ENCODE results near the gene CD28.
"Not testable (repeated sequence)": the region's sequence is repeated elsewhere in the genome, so short reads cannot be mapped to it uniquely, and the experiment has no call there.

CD28 gene

DNA sequence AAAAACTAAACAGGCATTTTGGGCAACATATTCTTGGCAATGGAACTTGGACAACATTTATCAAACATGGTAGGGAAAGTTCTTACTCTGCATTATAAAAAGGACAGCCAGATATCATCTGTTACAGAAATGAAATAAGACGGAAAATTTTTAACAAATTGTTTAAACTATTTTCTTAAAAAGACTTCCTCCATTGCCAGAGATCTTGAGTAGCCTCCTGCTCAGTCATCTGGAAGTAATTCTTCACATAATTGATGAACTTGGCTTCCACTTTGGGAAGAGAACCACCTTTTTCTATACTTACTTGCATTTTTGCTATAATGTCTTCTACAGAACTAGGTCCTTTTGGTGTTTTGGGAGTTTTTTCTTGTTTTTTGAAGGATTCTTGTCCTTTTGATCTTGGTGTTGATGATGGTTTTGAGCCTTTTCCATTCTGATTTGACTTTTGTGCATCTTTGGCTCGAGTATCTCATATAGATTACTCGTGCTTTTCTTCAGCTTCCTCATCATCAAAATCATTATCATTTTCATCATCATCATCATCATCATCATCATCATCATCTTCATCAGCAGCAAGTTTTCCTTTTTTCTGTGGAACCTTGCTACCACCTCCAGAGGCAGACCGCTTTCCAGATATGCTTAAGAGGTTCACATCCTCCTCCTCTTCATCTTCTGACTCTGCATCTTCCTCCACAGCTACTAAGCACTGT, 66.2 kb downstream of the CD28 start:
- FAIRE-seq = no peak
- DNase-seq (ENCODE audit: insufficient read length, low spot score) = no peak

DNA sequence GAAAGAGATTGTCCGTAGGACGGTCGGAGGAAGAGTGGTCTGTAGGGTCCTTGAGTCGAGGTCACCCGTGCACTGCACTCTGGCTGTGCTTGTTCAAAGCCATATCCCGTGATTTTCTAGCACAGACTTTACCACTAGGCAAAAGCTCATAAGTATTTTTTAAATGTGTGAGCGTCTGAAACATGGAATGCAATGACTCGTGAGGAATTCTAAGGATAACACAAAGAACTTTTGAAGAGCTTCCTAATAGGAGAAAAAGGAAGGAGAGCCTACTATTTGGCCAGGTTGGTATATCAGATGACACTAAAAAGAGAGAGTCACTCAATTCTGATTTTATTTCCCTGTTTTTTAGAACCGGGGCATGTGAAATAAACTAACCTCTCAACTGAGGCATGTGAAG, 68.3 kb downstream of the CD28 start:
- no peak for DNase-seq (ENCODE audit: insufficient read length, low spot score)
- TF ChIP-seq, protein P1, sequence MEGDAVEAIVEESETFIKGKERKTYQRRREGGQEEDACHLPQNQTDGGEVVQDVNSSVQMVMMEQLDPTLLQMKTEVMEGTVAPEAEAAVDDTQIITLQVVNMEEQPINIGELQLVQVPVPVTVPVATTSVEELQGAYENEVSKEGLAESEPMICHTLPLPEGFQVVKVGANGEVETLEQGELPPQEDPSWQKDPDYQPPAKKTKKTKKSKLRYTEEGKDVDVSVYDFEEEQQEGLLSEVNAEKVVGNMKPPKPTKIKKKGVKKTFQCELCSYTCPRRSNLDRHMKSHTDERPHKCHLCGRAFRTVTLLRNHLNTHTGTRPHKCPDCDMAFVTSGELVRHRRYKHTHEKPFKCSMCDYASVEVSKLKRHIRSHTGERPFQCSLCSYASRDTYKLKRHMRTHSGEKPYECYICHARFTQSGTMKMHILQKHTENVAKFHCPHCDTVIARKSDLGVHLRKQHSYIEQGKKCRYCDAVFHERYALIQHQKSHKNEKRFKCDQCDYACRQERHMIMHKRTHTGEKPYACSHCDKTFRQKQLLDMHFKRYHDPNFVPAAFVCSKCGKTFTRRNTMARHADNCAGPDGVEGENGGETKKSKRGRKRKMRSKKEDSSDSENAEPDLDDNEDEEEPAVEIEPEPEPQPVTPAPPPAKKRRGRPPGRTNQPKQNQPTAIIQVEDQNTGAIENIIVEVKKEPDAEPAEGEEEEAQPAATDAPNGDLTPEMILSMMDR (IDR thresholded peaks at IDR 0.05; ENCODE audit: insufficient read depth, missing control alignments) = no peak
- FAIRE-seq = no peak

More for the DNA sequence above, 66.2 kb downstream of the CD28 start:
- TF ChIP-seq, protein P1 (IDR thresholded peaks at IDR 0.05; ENCODE audit: insufficient read depth, missing control alignments) = no peak

DNA sequence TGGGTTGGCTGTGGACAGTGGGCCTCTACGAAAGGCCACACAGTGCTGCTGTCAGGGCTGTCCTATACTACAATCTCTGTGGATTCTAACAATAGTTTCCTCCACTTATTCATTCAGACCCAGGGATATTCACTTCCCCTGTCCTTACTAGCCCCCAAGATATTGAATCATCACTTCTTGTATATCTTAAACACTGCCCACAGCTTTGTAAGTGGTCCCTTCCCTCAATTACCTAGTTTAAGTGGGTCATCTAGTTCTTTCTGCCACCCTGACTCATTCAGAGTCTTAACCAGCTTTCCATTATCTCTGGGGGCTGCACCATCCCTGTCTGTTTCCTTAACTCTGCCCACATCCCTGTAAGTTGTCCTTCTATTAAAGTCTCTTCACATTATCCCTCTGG, 69.2 kb downstream of the CD28 start:
- no peak for DNase-seq (ENCODE audit: insufficient read length, low spot score)
- FAIRE-seq = no peak
- TF ChIP-seq, protein P1 (IDR thresholded peaks at IDR 0.05; ENCODE audit: insufficient read depth, missing control alignments) = no peak

DNA sequence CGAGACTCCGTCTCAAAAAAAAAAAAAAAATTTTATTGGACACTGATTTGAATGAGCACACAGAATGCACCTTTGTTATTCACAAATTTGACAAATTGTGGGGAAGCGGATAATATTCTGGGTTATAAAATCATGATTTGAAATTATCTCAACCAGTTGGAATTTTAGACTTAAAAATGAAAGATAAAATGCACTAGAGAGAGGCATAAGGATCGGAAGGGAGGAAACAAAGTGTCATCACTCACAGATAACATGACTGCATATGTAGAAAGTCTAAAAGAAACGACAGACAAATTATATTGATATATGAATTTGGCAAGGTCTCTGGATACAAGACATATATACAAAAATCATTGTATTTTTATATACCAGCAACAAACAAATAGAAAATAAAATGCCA, 70.6 kb downstream of the CD28 start:
- DNase-seq (ENCODE audit: insufficient read length, low spot score) = no peak
- no peak for FAIRE-seq
- TF ChIP-seq, protein P1 (IDR thresholded peaks at IDR 0.05; ENCODE audit: insufficient read depth, missing control alignments) = no peak

DNA sequence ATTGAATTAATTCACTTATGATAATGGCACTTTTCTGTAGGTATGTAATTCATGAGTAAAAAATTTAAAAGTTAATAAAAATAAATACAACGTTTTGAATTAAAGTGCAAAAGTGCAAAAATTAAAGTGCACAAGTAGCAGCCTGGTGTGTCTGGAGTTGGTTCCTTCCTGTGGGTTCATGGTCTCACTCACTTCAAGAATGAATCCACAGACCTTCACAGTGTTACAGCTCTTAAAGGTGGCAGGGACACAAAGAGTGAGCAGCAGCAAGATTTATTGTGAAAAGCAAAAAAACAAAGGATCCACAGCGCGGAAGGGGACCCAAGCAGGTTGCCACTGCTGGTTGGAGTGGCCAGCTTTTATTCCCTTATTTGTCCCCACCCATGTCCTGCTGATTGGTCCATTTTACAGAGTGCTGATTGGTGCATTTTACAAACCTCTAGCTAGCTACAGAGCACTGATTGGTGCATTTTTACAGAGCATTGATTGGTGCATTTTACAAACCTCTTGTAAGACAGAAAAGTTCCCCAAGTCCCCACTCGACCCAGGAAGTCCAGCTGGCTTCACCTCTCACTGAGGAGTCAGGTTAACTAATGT, 73.1 kb downstream of the CD28 start:
- not testable (repeated sequence) for FAIRE-seq; DNase-seq (ENCODE audit: insufficient read length, low spot score)

DNA sequence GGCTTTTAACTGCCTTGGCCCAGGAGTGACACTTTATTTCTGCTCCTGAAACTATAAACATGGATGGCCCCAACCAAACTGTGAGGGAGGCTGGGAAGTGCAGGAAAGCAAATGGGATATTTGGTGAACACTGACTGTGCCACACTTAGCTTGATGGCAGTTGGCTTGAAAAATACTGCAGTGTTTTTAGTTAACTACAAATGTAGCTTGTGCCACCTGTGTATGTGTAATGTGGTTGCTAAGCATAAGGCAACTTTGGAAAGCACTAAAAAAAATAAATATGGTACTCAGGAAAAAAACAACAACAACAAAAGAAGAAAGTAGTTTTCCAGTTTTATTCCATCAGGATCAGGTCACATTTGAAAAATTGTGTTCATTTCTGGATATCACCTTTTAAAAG, 73.8 kb downstream of the CD28 start:
- FAIRE-seq (no peak), DNase-seq (ENCODE audit: insufficient read length, low spot score) (no peak)
- TF ChIP-seq, protein P1 (IDR thresholded peaks at IDR 0.05; ENCODE audit: insufficient read depth, missing control alignments) = no peak

DNA sequence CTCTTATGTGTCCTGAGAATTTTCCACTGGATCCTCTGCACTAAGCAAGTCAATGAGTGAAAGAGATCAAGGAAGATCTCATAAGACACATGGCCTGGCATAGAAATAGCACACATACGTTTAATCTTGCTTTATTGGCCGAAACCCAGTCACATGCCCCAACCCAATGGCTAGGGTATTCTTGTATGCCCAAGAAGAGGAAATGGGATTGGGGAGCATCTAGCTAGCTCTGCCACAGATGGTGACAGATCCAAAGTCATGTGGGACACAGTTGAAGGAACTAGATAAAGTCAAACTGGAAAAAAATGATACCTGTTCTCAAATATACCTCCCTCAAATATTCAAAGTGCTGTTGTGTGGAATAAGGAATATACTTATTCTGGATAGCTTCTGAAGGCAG, 74.7 kb downstream of the CD28 start:
- TF ChIP-seq, protein P1 (IDR thresholded peaks at IDR 0.05; ENCODE audit: insufficient read depth, missing control alignments) = no peak
- DNase-seq (ENCODE audit: insufficient read length, low spot score) = no peak
- no peak for FAIRE-seq

All from D721Med (cell line).